Panc1 (cell line): ENCODE measurements around the gene CEMIP. TPM values are rescaled to one million over a fixed set of nuclear protein-coding genes. Genes with fewer than 3 reads are reported as not detected.

Experiments used
- ATAC-seq: fragments of 200-7000 bp; cut with Tn5 transposase; 2 replicates; pipeline ENCODE4 v1.9.1; 2020; ENCODE audit warnings: mild to moderate bottlenecking, moderate library complexity
- BruUV-seq: library from RNA; stranded (reverse); fragments of 400-500 nt; replicated peaks from 2 replicates; lab custom pipeline; 2021; lab: Mats Ljungman, UMichigan
- CTCF ChIA-PET: fragments of 300-600 bp; sonication (Branson Sonifier 250); formaldehyde crosslinking; loops from one replicate; lab custom pipeline; 2022; ENCODE audit warnings: antibody characterized with exemption; lab: Charles Lee
- POLR2A ChIA-PET: fragments of 300-600 bp; sonication (Branson Sonifier 250); formaldehyde crosslinking; loops from one replicate; lab custom pipeline; 2022; ENCODE audit warnings: antibody characterized with exemption; lab: Charles Lee
- DNase-seq: peaks from one replicate; pipeline ENCODE4 v3.0.0-alpha.2; 2010; ENCODE audit warnings: low read depth, low spot score
- H3K27ac ChIP-seq: 2 replicates; pipeline ENCODE4 v1.5.1; 2011; ENCODE audit warnings: mild to moderate bottlenecking, low read length, inconsistent platforms
- H3K27me3 ChIP-seq: fragments of 200-500 bp; sonication (Bioruptor generic); 2 replicates; pipeline ENCODE4 v1.6.0; 2014; ENCODE audit warnings: low read length, inconsistent platforms; ENCODE audit not compliant: control insufficient read depth, insufficient read depth
- H3K36me3 ChIP-seq: fragments of 200-500 bp; sonication (Bioruptor generic); 2 replicates; pipeline ENCODE4 v1.5.1; 2014; ENCODE audit warnings: inconsistent platforms, mild to moderate bottlenecking, low read length, moderate library complexity; ENCODE audit not compliant: control insufficient read depth, insufficient read depth
- H3K4me1 ChIP-seq: 2 replicates; pipeline ENCODE4 v1.5.1; 2011; ENCODE audit warnings: inconsistent platforms, mild to moderate bottlenecking, low read length, moderate library complexity; ENCODE audit not compliant: control insufficient read depth, insufficient read depth
- H3K4me3 ChIP-seq, 2 experiments: 2 replicates each; pipeline ENCODE4 v1.5.1; 2011 to 2012; ENCODE audit warnings: low read depth in 2 of 2, low read length in 2 of 2, mild to moderate bottlenecking in 2 of 2, inconsistent platforms in 1 of 2, moderate library complexity in 1 of 2
- H3K9me3 ChIP-seq: fragments of 200-500 bp; sonication (Bioruptor generic); 2 replicates; pipeline ENCODE4 v1.5.1; 2014; ENCODE audit warnings: low read depth, mild to moderate bottlenecking, inconsistent platforms, low read length, moderate library complexity; ENCODE audit not compliant: control insufficient read depth, insufficient read depth
- POLR2AphosphoS5 ChIP-seq: IDR thresholded peaks from 2 replicates; pipeline ENCODE4 v1.6.1; 2012; ENCODE audit warnings: mild to moderate bottlenecking, low read depth, low read length, moderate library complexity
- SIN3A ChIP-seq: IDR thresholded peaks from 2 replicates; pipeline ENCODE4 v1.6.1; 2012; ENCODE audit warnings: low read depth, mild to moderate bottlenecking, low read length, moderate library complexity, borderline replicate concordance; ENCODE audit not compliant: insufficient read depth
- TCF7L2 ChIP-seq: IDR thresholded peaks from 2 replicates; pipeline ENCODE4 v1.6.1; 2011; ENCODE audit warnings: mild to moderate bottlenecking, low read depth, low read length, inconsistent platforms
- in situ Hi-C: cut with HindIII; loops from 2 replicates; pipeline ENCODE4 v1.10.0; 2016; ENCODE audit warnings: low sequenced_read_pairs, low pct_unique_long_range_greater_than_20kb
- intact Hi-C: fragments of 100-400 bp; cut with micrococcal nuclease; formaldehyde crosslinking; loops from one replicate; pipeline ENCODE4 v1.10.0; 2022; ENCODE audit not compliant: unreplicated experiment
- total RNA-seq: library from RNA; stranded (reverse); gene quantifications from one replicate; pipeline ENCODE4 v1.2.1, GENCODE V29; 2021; ENCODE audit not compliant: unreplicated experiment
- TF ChIP-seq, protein P1 (sequence below): fragments of 450-650 bp; IDR thresholded peaks from 2 replicates; pipeline ENCODE4 v1.5.1; 2017; ENCODE audit warnings: mild to moderate bottlenecking
- TF ChIP-seq, protein P2 (sequence below), 2 experiments: IDR thresholded peaks; 2 replicates each; pipeline ENCODE4 v1.6.1; 2011 to 2012; ENCODE audit warnings: low read depth in 2 of 2, control low read depth in 1 of 2, low read length in 1 of 2, mild to moderate bottlenecking in 1 of 2, moderate library complexity in 1 of 2; ENCODE audit not compliant: insufficient read depth in 1 of 2

Gene CEMIP
- total RNA-seq, 1 experiment from 2014 or later = 0.46 TPM

DNA sequence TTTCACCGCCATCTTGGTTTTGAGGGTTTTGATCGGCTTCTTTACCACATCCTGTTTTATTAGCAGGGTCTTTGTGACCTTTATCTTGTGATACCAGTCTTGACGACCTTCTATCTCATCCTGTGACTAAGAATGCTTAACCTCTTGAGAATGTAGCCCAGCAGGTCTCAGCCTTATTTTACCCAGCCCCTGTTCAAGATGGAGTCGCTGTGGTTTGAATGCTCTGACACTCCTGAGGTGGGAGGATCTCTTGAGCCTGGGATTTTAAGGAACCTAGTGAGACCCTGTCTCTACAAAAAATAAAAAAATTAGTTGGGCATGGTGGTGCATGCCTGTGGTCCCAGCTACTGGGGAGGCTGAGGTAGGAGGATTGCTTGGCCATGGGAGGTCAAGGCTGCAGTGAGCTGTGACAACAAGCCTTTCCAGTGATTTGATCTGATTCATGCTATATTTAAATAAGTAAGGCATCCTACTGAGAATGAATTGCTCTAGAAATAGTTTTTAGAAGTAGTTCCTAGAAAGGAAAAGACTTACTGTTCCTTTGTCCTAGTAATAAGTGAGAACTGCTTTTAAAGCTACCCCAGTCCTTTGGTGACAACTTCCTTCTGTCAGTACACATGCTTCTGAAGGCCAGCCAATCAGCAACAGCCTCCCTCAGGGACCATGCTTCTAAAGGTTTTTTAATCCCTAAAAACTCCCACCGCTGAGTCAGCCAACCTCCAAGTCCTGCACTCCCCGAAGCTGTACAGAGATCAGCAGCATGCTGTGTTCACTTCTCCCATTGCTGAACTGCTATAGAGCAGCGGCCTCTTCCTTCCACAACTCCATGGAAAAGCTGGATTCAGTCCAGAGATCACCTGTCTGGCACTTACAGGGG lies 9.1 kb upstream of the CEMIP start:
- H3K36me3 ChIP-seq = no peaks in the 10 kb centered on the region
- DNase-seq = no peak
- TF ChIP-seq SIN3A (no peak), TCF7L2 (no peak), POLR2AphosphoS5 (no peak)
- TF ChIP-seq, protein P1, sequence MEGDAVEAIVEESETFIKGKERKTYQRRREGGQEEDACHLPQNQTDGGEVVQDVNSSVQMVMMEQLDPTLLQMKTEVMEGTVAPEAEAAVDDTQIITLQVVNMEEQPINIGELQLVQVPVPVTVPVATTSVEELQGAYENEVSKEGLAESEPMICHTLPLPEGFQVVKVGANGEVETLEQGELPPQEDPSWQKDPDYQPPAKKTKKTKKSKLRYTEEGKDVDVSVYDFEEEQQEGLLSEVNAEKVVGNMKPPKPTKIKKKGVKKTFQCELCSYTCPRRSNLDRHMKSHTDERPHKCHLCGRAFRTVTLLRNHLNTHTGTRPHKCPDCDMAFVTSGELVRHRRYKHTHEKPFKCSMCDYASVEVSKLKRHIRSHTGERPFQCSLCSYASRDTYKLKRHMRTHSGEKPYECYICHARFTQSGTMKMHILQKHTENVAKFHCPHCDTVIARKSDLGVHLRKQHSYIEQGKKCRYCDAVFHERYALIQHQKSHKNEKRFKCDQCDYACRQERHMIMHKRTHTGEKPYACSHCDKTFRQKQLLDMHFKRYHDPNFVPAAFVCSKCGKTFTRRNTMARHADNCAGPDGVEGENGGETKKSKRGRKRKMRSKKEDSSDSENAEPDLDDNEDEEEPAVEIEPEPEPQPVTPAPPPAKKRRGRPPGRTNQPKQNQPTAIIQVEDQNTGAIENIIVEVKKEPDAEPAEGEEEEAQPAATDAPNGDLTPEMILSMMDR = no peak
- TF ChIP-seq, protein P2, sequence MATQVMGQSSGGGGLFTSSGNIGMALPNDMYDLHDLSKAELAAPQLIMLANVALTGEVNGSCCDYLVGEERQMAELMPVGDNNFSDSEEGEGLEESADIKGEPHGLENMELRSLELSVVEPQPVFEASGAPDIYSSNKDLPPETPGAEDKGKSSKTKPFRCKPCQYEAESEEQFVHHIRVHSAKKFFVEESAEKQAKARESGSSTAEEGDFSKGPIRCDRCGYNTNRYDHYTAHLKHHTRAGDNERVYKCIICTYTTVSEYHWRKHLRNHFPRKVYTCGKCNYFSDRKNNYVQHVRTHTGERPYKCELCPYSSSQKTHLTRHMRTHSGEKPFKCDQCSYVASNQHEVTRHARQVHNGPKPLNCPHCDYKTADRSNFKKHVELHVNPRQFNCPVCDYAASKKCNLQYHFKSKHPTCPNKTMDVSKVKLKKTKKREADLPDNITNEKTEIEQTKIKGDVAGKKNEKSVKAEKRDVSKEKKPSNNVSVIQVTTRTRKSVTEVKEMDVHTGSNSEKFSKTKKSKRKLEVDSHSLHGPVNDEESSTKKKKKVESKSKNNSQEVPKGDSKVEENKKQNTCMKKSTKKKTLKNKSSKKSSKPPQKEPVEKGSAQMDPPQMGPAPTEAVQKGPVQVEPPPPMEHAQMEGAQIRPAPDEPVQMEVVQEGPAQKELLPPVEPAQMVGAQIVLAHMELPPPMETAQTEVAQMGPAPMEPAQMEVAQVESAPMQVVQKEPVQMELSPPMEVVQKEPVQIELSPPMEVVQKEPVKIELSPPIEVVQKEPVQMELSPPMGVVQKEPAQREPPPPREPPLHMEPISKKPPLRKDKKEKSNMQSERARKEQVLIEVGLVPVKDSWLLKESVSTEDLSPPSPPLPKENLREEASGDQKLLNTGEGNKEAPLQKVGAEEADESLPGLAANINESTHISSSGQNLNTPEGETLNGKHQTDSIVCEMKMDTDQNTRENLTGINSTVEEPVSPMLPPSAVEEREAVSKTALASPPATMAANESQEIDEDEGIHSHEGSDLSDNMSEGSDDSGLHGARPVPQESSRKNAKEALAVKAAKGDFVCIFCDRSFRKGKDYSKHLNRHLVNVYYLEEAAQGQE (IDR thresholded peaks at IDR 0.05; ENCODE audit: insufficient read depth in 1 of 2, low read depth in 2 of 2, low read length in 1 of 2) = no peak
- no peak overlapping the region for H3K27ac ChIP-seq
- BruUV-seq = no TSS peak
- H3K9me3 ChIP-seq = no peaks in the 10 kb centered on the region
- intact Hi-C loops = no loop called here
- ChIA-PET POLR2A (no interaction called here), CTCF (no interaction called here)
- H3K4me3 ChIP-seq = no peak overlapping the region
- no peaks in the 10 kb centered on the region; the same call in 1 of the 2 replicates for H3K27me3 ChIP-seq
- ATAC-seq = no peak
- no peaks in the 10 kb centered on the region for H3K4me1 ChIP-seq
- in situ Hi-C loops = no loop called here

- Histone ChIP-seq H3K27me3 (peaks cover 2% of the 10 kb centered on the region; the same call in 1 of the 2 replicates), H3K4me3 (no peak overlapping the region), H3K4me1 (peaks cover 2% of the 10 kb centered on the region; the same call in 1 of the 2 replicates), H3K36me3 (no peaks in the 10 kb centered on the region), H3K27ac (no peak overlapping the region), H3K9me3 (no peaks in the 10 kb centered on the region)
- intact Hi-C loops (no loop called here), in situ Hi-C loops (no loop called here)
- CTCF ChIA-PET = interaction anchor here (0.6 kb wide), 2 partner anchors 12 to 206 kb away, joined by 3 to 8 read pairs; no protein-coding TSS in a partner anchor
- ATAC-seq (no peak), DNase-seq (no peak)
- no TSS peak for BruUV-seq
- TF ChIP-seq TCF7L2 (no peak), POLR2AphosphoS5 (no peak), SIN3A (no peak)
- TF ChIP-seq, protein P2 (IDR thresholded peaks at IDR 0.05; ENCODE audit: insufficient read depth in 1 of 2, low read depth in 2 of 2, low read length in 1 of 2) = no peak
- TF ChIP-seq, protein P1 = no peak
- POLR2A ChIA-PET = no interaction called here
Measured at GRCh38 chr15:80773122-80773551, 6.0 kb upstream of the CEMIP start.
